Keratinocyte (primary cell): ENCODE results near the gene MIEF2. TPM values are rescaled to one million over a fixed set of nuclear protein-coding genes. Genes with fewer than 3 reads are reported as not detected.

ENCODE experiments used
- DNase-seq: peaks from one replicate; pipeline ENCODE4 v3.0.0-alpha.2; 2011; ENCODE audit warnings: low read depth, missing footprints, low spot score
- FAIRE-seq: peaks from 2 replicates; lab custom pipeline; 2011; peaks lifted over from hg19 to GRCh38; lab: Jason Lieb, UNC
- H2AFZ ChIP-seq: 2 replicates; pipeline ENCODE4 v1.6.0; 2012; ENCODE audit warnings: low read length, control low read depth, inconsistent platforms; ENCODE audit not compliant: control insufficient read depth
- H3K27ac ChIP-seq: 2 replicates; pipeline ENCODE4 v1.5.1; 2011; ENCODE audit warnings: low read length; ENCODE audit not compliant: control insufficient read depth, insufficient read depth
- H3K27me3 ChIP-seq: 3 replicates; pipeline ENCODE4 v1.6.0; 2011; ENCODE audit warnings: low read length; ENCODE audit not compliant: control insufficient read depth, insufficient read depth; ENCODE audit errors: extremely low read depth
- H3K36me3 ChIP-seq, 2 experiments: 2 replicates in 1 of 2; 3 replicates in 1 of 2; pipeline ENCODE4 v1.5.1; 2011; ENCODE audit warnings: low read length in 2 of 2, mild to moderate bottlenecking in 1 of 2; ENCODE audit not compliant: control insufficient read depth in 2 of 2, insufficient read depth in 2 of 2; ENCODE audit errors: extremely low read depth in 1 of 2
- H3K4me1 ChIP-seq: 3 replicates; pipeline ENCODE4 v1.5.1; 2011; ENCODE audit warnings: low read length; ENCODE audit not compliant: control insufficient read depth, insufficient read depth; ENCODE audit errors: extremely low read depth
- H3K4me2 ChIP-seq: 3 replicates; pipeline ENCODE4 v1.6.0; 2011; ENCODE audit warnings: low read depth, low read length; ENCODE audit not compliant: control insufficient read depth, insufficient read depth; ENCODE audit errors: extremely low read depth
- H3K4me3 ChIP-seq, 3 experiments: fragments of 200-600 bp in 1 of 3; sonication (generic) in 1 of 3; 2 replicates in 2 of 3; 3 replicates in 1 of 3; pipeline ENCODE4 v1.5.1; 2011 to 2016; ENCODE audit warnings: low read length in 3 of 3, mild to moderate bottlenecking in 3 of 3, control low read depth in 2 of 3, inconsistent platforms in 1 of 3, low read depth in 1 of 3, mixed read lengths in 1 of 3, mixed run types in 1 of 3, moderate library complexity in 1 of 3; ENCODE audit not compliant: control insufficient read depth in 2 of 3, insufficient read depth in 2 of 3; ENCODE audit errors: extremely low read depth in 1 of 3
- H3K79me2 ChIP-seq: 2 replicates; pipeline ENCODE4 v1.6.0; 2012; ENCODE audit warnings: low read length; ENCODE audit not compliant: control insufficient read depth, insufficient read depth
- H3K9ac ChIP-seq: 3 replicates; pipeline ENCODE4 v1.6.0; 2011; ENCODE audit warnings: low read length; ENCODE audit not compliant: control insufficient read depth, insufficient read depth; ENCODE audit errors: extremely low read depth
- H3K9me1 ChIP-seq: 3 replicates; pipeline ENCODE4 v1.6.0; 2011; ENCODE audit warnings: low read length; ENCODE audit not compliant: control insufficient read depth, insufficient read depth; ENCODE audit errors: extremely low read depth
- H3K9me3 ChIP-seq: 2 replicates; pipeline ENCODE4 v1.5.1; 2012; ENCODE audit warnings: low read depth, low read length; ENCODE audit not compliant: control insufficient read depth
- H4K20me1 ChIP-seq: 3 replicates; pipeline ENCODE4 v1.6.0; 2011; ENCODE audit warnings: low read length; ENCODE audit not compliant: control insufficient read depth, insufficient read depth; ENCODE audit errors: extremely low read depth
- EZH2 ChIP-seq: IDR thresholded peaks from one replicate; pipeline ENCODE4 v1.6.1; 2012; ENCODE audit warnings: inconsistent platforms, mild to moderate bottlenecking, low read length, moderate library complexity
- dilution Hi-C: fragments of 300-500 bp; cut with MboI; formaldehyde crosslinking; loops from one replicate; pipeline ENCODE4 v1.7.0; 2020; ENCODE audit warnings: low sequenced_read_pairs; ENCODE audit not compliant: extremely low pct_ligation_motif_present
- polyA plus RNA-seq, 5 experiments: library from polyadenylated mRNA; depleted of rRNA in 3 of 5; stranded (reverse) in 3 of 5; stranded (forward) in 1 of 5; unstranded in 1 of 5; fragments of >200 nt; gene quantifications; 1 replicate in 1 of 5; 2 replicates in 3 of 5; 3 replicates in 1 of 5; pipeline versions ENCODE4 v1.2.1 to v1.2.3, GENCODE V29; 2011 to 2012; ENCODE audit warnings: missing spikeins in 2 of 5, low read depth in 1 of 5, low replicate concordance in 1 of 5
- TF ChIP-seq, protein P1 (sequence below), 3 experiments: IDR thresholded peaks in 1 of 3; conservative IDR thresholded peaks in 1 of 3; optimal IDR thresholded peaks in 1 of 3; 2 replicates in 2 of 3; 3 replicates in 1 of 3; pipeline versions ENCODE3 to v1.5.1; 2011; ENCODE audit warnings: low read length in 3 of 3, mild to moderate bottlenecking in 3 of 3, moderate library complexity in 2 of 3, control low read depth in 1 of 3, inconsistent platforms in 1 of 3; ENCODE audit not compliant: insufficient read depth in 2 of 3; ENCODE audit errors: extremely low read depth in 1 of 3

MIEF2 gene
- polyA plus RNA-seq, 1 donor (not counting 4 experiments of a cell fraction or from before 2014, with no cell fraction given), result 7.9 TPM

DNA sequence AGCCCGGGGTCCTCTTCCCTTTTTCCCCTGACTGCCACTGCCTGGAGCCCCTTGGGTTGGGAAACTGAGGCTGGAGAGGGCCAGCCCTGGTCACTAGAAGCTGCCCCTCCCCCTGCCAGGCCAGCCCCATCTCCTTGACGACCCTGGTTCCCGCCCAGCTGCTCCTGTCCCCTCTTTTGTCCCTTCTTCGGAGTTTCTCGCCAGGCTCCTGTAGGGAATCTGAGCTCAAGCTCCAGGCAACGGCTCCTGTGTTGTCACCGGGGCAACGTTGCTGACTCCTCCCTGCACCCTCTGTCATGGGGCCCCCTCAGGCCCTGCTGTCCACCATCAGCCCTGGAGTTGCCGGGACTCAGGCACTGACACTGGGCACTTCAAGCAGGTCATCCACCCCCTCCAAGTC, 29.3 kb upstream of the MIEF2 start:
- Histone ChIP-seq H3K4me3 (no peak overlapping the region), H3K27me3 (no peaks in the 10 kb centered on the region), H3K9me1 (no peaks in the 10 kb centered on the region), H3K79me2 (peaks cover 33% of the 10 kb centered on the region), H2AFZ (no peak overlapping the region), H3K27ac (no peak overlapping the region), H3K9me3 (no peaks in the 10 kb centered on the region), H3K4me1 (peaks cover 18% of the 10 kb centered on the region), H3K36me3 (peaks cover 16 to 20% of the 10 kb centered on the region in 2 experiments), H4K20me1 (no peaks in the 10 kb centered on the region), H3K9ac (no peak overlapping the region), H3K4me2 (no peak overlapping the region)
- TF ChIP-seq, protein P1, sequence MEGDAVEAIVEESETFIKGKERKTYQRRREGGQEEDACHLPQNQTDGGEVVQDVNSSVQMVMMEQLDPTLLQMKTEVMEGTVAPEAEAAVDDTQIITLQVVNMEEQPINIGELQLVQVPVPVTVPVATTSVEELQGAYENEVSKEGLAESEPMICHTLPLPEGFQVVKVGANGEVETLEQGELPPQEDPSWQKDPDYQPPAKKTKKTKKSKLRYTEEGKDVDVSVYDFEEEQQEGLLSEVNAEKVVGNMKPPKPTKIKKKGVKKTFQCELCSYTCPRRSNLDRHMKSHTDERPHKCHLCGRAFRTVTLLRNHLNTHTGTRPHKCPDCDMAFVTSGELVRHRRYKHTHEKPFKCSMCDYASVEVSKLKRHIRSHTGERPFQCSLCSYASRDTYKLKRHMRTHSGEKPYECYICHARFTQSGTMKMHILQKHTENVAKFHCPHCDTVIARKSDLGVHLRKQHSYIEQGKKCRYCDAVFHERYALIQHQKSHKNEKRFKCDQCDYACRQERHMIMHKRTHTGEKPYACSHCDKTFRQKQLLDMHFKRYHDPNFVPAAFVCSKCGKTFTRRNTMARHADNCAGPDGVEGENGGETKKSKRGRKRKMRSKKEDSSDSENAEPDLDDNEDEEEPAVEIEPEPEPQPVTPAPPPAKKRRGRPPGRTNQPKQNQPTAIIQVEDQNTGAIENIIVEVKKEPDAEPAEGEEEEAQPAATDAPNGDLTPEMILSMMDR (optimal IDR thresholded peaks at IDR 0.05 in 1 of 3, IDR thresholded peaks at IDR 0.05 in 1 of 3, conservative IDR thresholded peaks at IDR 0.05 in 1 of 3; ENCODE audit: extremely low read depth in 1 of 3, insufficient read depth in 2 of 3, low read length in 3 of 3), result no peak
- TF ChIP-seq EZH2, result no peak
- DNase-seq (no peak), FAIRE-seq (no peak)
- dilution Hi-C loops, result no loop called here

DNA sequence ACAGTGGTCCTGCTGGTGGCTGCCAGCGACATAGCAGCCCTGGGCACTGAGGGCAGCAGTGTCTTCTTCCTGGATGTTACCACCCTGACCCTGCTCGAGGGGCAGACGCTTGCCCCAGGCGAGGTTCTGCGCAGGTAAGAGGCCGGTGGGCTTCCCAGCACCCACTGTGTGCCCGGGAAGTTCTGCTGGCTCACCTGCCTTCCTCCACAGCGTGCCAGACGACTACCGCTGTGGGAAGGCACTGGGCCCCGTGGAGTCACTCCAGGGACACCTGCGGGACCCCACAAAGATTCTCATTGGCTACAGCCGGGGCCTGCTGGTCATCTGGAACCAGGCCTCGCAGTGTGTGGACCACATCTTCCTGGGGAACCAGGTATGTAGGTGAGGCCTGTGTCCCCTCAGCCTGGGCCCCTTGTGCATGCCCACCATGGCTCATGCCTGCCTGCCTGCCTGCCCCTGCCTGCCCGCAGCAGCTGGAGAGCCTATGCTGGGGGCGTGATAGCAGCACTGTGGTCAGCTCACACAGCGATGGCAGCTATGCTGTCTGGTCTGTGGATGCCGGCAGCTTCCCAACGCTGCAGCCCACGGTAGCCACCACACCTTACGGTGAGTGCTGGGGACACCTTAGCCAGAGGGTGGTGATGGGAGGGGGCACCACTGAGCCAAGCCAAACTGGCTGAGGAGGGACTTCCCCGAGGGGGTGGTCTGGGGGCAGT, 26.5 kb upstream of the MIEF2 start:
- dilution Hi-C loops, result no loop called here
- Histone ChIP-seq H2AFZ (no peak overlapping the region), H3K36me3 (peaks cover 22 to 28% of the 10 kb centered on the region in 2 experiments), H3K9me3 (no peaks in the 10 kb centered on the region), H3K27ac (no peak overlapping the region), H4K20me1 (no peaks in the 10 kb centered on the region), H3K4me1 (peaks cover 17% of the 10 kb centered on the region), H3K9me1 (no peaks in the 10 kb centered on the region), H3K27me3 (no peaks in the 10 kb centered on the region), H3K9ac (no peak overlapping the region), H3K79me2 (peaks cover 14% of the 10 kb centered on the region), H3K4me2 (no peak overlapping the region), H3K4me3 (no peak overlapping the region)
- DNase-seq (no peak), FAIRE-seq (no peak)
- TF ChIP-seq EZH2, result no peak
- TF ChIP-seq, protein P1 (optimal IDR thresholded peaks at IDR 0.05 in 1 of 3, IDR thresholded peaks at IDR 0.05 in 1 of 3, conservative IDR thresholded peaks at IDR 0.05 in 1 of 3; ENCODE audit: extremely low read depth in 1 of 3, insufficient read depth in 2 of 3, low read length in 3 of 3), result no peak
